Activated B cell treated with CpG ODN at 0.5 μM for 24 hours (primary cell): ENCODE measurements around the gene SNRNP27. TPM values are rescaled to one million over a fixed set of nuclear protein-coding genes. Genes with fewer than 3 reads are reported as not detected.
"Not testable (repeated sequence)": the region's sequence is repeated elsewhere in the genome, so short reads cannot be mapped to it uniquely, and the experiment has no call there.

Experiments
- ATAC-seq: fragments of 200-7000 bp; cut with Tn5 transposase; one replicate; pipeline ENCODE4 v1.10.0; 2021; ENCODE audit warnings: low read depth, mild to moderate bottlenecking, moderate library complexity
- CTCF ChIA-PET: fragments of 350-600 bp; sonication (Branson Sonifier 250); formaldehyde crosslinking; loops from one replicate; lab custom pipeline; 2021; ENCODE audit warnings: antibody characterized with exemption; lab: Charles Lee
- POLR2A ChIA-PET: fragments of 350-600 bp; sonication (Branson Sonifier 250); formaldehyde crosslinking; loops from one replicate; lab custom pipeline; 2021; ENCODE audit warnings: antibody characterized with exemption; lab: Charles Lee
- DNase-seq: peaks from one replicate; pipeline ENCODE4 v3.0.0; 2022
- H3K27ac Mint-ChIP-seq: one replicate; pipeline ENCODE4 v1.8.0; 2020; ENCODE audit warnings: mixed read lengths
- H3K27me3 Mint-ChIP-seq: one replicate; pipeline ENCODE4 v1.8.0; 2021; ENCODE audit warnings: mixed read lengths
- H3K36me3 Mint-ChIP-seq: one replicate; pipeline ENCODE4 v1.8.0; 2021; ENCODE audit warnings: low read depth, mixed read lengths
- H3K4me1 Mint-ChIP-seq: one replicate; pipeline ENCODE4 v1.8.0; 2021; ENCODE audit warnings: mixed read lengths
- H3K4me3 Mint-ChIP-seq: one replicate; pipeline ENCODE4 v1.8.0; 2020; ENCODE audit warnings: mild to moderate bottlenecking, mixed read lengths
- H3K9me3 Mint-ChIP-seq: one replicate; pipeline ENCODE4 v1.8.0; 2020; ENCODE audit warnings: mixed read lengths
- intact Hi-C: fragments of 100-400 bp; cut with micrococcal nuclease; formaldehyde crosslinking; loops from one replicate; pipeline ENCODE4 v1.15.1; 2024
- total RNA-seq: library from RNA; stranded (reverse); gene quantifications from 2 replicates; pipeline ENCODE4 v1.2.3, GENCODE V29; 2022
- TF ChIP-seq, protein P1 (sequence below): fragments of 200-600 bp; IDR thresholded peaks from one replicate; pipeline ENCODE4 v1.8.0; 2022; ENCODE audit warnings: antibody characterized with exemption, mild to moderate bottlenecking

The SNRNP27 gene
- total RNA-seq, 1 donor from 2014 or later = 49.1 TPM

GRCh38 chr2:69950241-69950640 lies 56.5 kb downstream of the SNRNP27 start:
- no peak for ATAC-seq
- H3K36me3 Mint-ChIP-seq = no peaks in the 10 kb centered on the region
- no peak overlapping the region for H3K27ac Mint-ChIP-seq
- H3K4me1 Mint-ChIP-seq = peaks cover 7% of the 10 kb centered on the region
- no peak for DNase-seq
- H3K9me3 Mint-ChIP-seq = no peaks in the 10 kb centered on the region
- intact Hi-C loops = no loop called here
- ChIA-PET CTCF (no interaction called here), POLR2A (interaction anchor here (0.6 kb wide), 1 partner anchor 124 kb away, joined by 7 read pairs; no protein-coding TSS in a partner anchor)
- H3K4me3 Mint-ChIP-seq = no peak overlapping the region
- peaks cover 2% of the 10 kb centered on the region for H3K27me3 Mint-ChIP-seq
- TF ChIP-seq, protein P1, sequence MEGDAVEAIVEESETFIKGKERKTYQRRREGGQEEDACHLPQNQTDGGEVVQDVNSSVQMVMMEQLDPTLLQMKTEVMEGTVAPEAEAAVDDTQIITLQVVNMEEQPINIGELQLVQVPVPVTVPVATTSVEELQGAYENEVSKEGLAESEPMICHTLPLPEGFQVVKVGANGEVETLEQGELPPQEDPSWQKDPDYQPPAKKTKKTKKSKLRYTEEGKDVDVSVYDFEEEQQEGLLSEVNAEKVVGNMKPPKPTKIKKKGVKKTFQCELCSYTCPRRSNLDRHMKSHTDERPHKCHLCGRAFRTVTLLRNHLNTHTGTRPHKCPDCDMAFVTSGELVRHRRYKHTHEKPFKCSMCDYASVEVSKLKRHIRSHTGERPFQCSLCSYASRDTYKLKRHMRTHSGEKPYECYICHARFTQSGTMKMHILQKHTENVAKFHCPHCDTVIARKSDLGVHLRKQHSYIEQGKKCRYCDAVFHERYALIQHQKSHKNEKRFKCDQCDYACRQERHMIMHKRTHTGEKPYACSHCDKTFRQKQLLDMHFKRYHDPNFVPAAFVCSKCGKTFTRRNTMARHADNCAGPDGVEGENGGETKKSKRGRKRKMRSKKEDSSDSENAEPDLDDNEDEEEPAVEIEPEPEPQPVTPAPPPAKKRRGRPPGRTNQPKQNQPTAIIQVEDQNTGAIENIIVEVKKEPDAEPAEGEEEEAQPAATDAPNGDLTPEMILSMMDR = no peak

- DNase-seq, H3K4me1 Mint-ChIP-seq, H3K36me3 Mint-ChIP-seq, H3K27ac Mint-ChIP-seq, H3K9me3 Mint-ChIP-seq, ATAC-seq, H3K4me3 Mint-ChIP-seq, intact Hi-C loops, H3K27me3 Mint-ChIP-seq, CTCF ChIA-PET: not testable (repeated sequence)
- POLR2A ChIA-PET = interaction anchor here (0.6 kb wide), 1 partner anchor 123 kb away, joined by 7 read pairs; no protein-coding TSS in a partner anchor
Observed at GRCh38 chr2:69950671-69951070, 56.9 kb downstream of the SNRNP27 start.

DNA sequence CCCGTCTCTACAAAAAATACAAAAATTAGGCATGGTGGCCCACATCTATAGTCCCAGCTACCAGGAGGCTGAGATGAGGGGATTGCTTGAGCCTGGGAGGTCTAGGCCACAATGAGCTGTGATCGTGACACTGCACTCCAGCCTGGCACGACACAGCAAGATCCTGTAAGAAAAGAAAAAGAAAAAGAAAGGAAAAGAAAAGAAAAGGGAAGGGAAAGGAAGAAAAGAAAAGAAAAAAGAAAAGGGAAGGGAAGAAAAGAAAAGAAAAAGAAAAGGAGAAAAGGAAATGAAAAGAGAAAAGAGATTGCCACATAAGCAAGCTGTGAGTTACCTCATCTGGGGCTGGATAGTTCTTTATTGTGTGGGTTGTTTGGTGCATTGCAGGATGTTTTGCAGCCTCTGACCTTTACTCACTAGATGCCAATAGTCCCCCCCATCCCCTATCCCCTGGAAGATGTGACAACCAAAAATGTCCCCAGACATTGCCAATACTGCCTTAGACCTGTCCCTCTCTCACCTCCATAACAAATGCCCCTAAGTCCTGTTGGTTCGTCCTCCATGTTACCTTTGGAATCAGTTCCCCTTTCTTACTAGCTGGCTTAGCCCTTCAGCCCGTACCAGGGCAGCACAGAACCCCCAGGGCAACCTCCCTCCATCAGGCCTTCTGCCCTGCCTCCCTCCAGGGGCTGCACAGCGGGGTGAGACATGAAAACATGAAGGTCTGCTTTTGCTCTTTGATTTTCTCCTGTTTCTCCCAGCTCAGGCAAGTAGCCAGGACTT lies 58.8 kb downstream of the SNRNP27 start:
- intact Hi-C loops = no loop called here
- ATAC-seq (no peak), DNase-seq (no peak)
- H3K27me3 Mint-ChIP-seq = no peaks in the 10 kb centered on the region
- H3K36me3 Mint-ChIP-seq = no peaks in the 10 kb centered on the region
- H3K4me1 Mint-ChIP-seq = no peaks in the 10 kb centered on the region
- ChIA-PET CTCF (interaction anchor here (1.6 kb wide), 1 partner anchor 118 kb away, joined by 4 read pairs; no protein-coding TSS in a partner anchor), POLR2A (no interaction called here)
- no peaks in the 10 kb centered on the region for H3K9me3 Mint-ChIP-seq
- no peak overlapping the region for H3K4me3 Mint-ChIP-seq
- TF ChIP-seq, protein P1 = no peak
- H3K27ac Mint-ChIP-seq = no peak overlapping the region

GRCh38 chr2:69954084-69954483 lies 60.3 kb downstream of the SNRNP27 start:
- TF ChIP-seq, protein P1 = no peak
- Mint-ChIP-seq H3K4me3 (no peak overlapping the region), H3K27me3 (no peaks in the 10 kb centered on the region), H3K9me3 (no peaks in the 10 kb centered on the region), H3K27ac (no peak overlapping the region), H3K4me1 (no peaks in the 10 kb centered on the region), H3K36me3 (no peaks in the 10 kb centered on the region)
- DNase-seq = no peak
- ATAC-seq = no peak
- intact Hi-C loops = no loop called here
- POLR2A ChIA-PET = no interaction called here
- CTCF ChIA-PET = no interaction called here

Other genes with a start within 250 kb of the SNRNP27 start
- 32.0 and 35.4 TPM in 2 replicates for gene ANXA4, start 151.8 kb upstream of the SNRNP27 start, total RNA-seq
- 8.0 and 13.0 TPM in 2 replicates for gene GMCL1, start 64.3 kb upstream of the SNRNP27 start, total RNA-seq
- 10.9 and 11.8 TPM in 2 replicates for gene MXD1, start 21.2 kb downstream of the SNRNP27 start, total RNA-seq
- 0.47 and 0.56 TPM in 2 replicates for gene ASPRV1, start 67.7 kb downstream of the SNRNP27 start, total RNA-seq
- 370 and 379 TPM in 2 replicates for gene PCBP1, start 193.5 kb downstream of the SNRNP27 start, total RNA-seq